Astrocyte (in vitro differentiated cells and primary cell): ENCODE data around the gene CLNK.

ENCODE experiments used
- EZH2 ChIP-seq: IDR thresholded peaks from 2 replicates; pipeline ENCODE4 v1.6.1; 2012; ENCODE audit warnings: mild to moderate bottlenecking, low read length, inconsistent platforms; ENCODE audit not compliant: insufficient read depth
- TF ChIP-seq, protein P1 (sequence below): IDR thresholded peaks from 2 replicates; pipeline ENCODE4 v1.5.1; 2011; ENCODE audit warnings: low read depth, mild to moderate bottlenecking, inconsistent platforms, low read length, moderate library complexity; ENCODE audit not compliant: insufficient read depth

DNA sequence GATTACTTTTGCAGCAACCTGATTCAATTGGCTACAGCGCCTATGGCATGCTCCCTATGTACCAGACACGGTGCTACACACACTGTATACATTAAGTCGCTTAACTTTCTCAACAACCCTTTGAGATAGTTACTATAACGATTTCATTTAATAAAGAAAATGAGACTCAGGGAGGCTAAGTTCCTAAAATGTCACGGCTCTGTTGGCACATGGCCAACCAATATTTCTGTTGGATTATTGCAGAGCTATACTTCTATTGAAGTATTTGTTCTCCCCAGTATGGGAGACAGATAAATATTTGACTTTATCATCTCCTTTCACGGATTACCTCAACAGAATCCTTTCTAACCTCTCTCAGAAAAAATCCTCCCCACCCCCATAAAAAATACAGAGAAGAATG lies 25.3 kb downstream of the CLNK start:
- TF ChIP-seq EZH2: no peak
- TF ChIP-seq, protein P1, sequence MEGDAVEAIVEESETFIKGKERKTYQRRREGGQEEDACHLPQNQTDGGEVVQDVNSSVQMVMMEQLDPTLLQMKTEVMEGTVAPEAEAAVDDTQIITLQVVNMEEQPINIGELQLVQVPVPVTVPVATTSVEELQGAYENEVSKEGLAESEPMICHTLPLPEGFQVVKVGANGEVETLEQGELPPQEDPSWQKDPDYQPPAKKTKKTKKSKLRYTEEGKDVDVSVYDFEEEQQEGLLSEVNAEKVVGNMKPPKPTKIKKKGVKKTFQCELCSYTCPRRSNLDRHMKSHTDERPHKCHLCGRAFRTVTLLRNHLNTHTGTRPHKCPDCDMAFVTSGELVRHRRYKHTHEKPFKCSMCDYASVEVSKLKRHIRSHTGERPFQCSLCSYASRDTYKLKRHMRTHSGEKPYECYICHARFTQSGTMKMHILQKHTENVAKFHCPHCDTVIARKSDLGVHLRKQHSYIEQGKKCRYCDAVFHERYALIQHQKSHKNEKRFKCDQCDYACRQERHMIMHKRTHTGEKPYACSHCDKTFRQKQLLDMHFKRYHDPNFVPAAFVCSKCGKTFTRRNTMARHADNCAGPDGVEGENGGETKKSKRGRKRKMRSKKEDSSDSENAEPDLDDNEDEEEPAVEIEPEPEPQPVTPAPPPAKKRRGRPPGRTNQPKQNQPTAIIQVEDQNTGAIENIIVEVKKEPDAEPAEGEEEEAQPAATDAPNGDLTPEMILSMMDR: no peak
